HepG2 (cell line): Measurements from ENCODE around the gene ARL5C. TPM values are rescaled to one million over a fixed set of nuclear protein-coding genes. Genes with fewer than 3 reads are reported as not detected.
A peak's percentile ranks its signal among the peaks of the same experiment; 100 is the strongest.

Source experiments
- CHD4 ChIP-seq: fragments of 200-600 bp; sonication (generic); IDR thresholded peaks from 2 replicates; pipeline ENCODE4 v1.7.0; 2017; ENCODE audit warnings: mild to moderate bottlenecking, low read length, borderline replicate concordance
- FOXA1 ChIP-seq, 2 experiments: fragments of 450-650 bp in 1 of 2; sonication (generic) in 1 of 2; formaldehyde crosslinking in 1 of 2; IDR thresholded peaks; 2 replicates each; pipeline versions ENCODE4 v1.4.0 to v1.6.1; 2016 to 2020; ENCODE audit warnings: missing genetic modification reagents in 1 of 2
- GATAD2A ChIP-seq: IDR thresholded peaks from 2 replicates; pipeline ENCODE4 v1.6.1; 2016
- KDM3A ChIP-seq: IDR thresholded peaks from 2 replicates; pipeline ENCODE4 v1.6.1; 2018; ENCODE audit warnings: low read depth, missing compliant biosample characterization
- KDM6A ChIP-seq: IDR thresholded peaks from 2 replicates; pipeline ENCODE4 v1.6.1; 2016; ENCODE audit warnings: low read depth
- POLR2AphosphoS5 ChIP-seq: IDR thresholded peaks from 2 replicates; pipeline ENCODE4 v1.6.1; 2012; ENCODE audit warnings: low read depth, low read length
- POLR2G ChIP-seq: fragments of 200-400 bp; formaldehyde crosslinking; IDR thresholded peaks from 2 replicates; pipeline ENCODE4 v1.6.1; 2018; ENCODE audit warnings: mild to moderate bottlenecking, low read depth, low read length, moderate library complexity
- SIN3B ChIP-seq: fragments of 150-350 bp; IDR thresholded peaks from 2 replicates; pipeline ENCODE4 v1.6.1; 2014; ENCODE audit warnings: low read length
- SKIL ChIP-seq: sonication (generic); formaldehyde crosslinking; IDR thresholded peaks from 2 replicates; pipeline ENCODE4 v1.8.0; 2022; ENCODE audit warnings: missing genetic modification reagents, mild to moderate bottlenecking, moderate library complexity, borderline replicate concordance
- SMYD3 ChIP-seq: sonication (generic); formaldehyde crosslinking; IDR thresholded peaks from 2 replicates; pipeline ENCODE4 v1.8.1; 2023; ENCODE audit warnings: mild to moderate bottlenecking, missing genetic modification reagents
- SNRNP70 ChIP-seq: fragments of 200-400 bp; formaldehyde crosslinking; IDR thresholded peaks from 2 replicates; pipeline ENCODE4 v1.6.1; 2017; ENCODE audit warnings: mild to moderate bottlenecking, low read depth, low read length, moderate library complexity
- TFDP2 ChIP-seq: sonication (generic); formaldehyde crosslinking; IDR thresholded peaks from 2 replicates; pipeline ENCODE4 v1.4.0; 2020; ENCODE audit warnings: missing genetic modification reagents
- TP53 ChIP-seq: sonication (generic); formaldehyde crosslinking; conservative IDR thresholded peaks from 2 replicates; pipeline ENCODE4 v1.4.0; 2020; ENCODE audit warnings: missing genetic modification reagents
- TSC22D2 ChIP-seq: sonication (generic); formaldehyde crosslinking; IDR thresholded peaks from 2 replicates; pipeline ENCODE4 v1.5.1; 2020; ENCODE audit warnings: missing genetic modification reagents, mild to moderate bottlenecking, borderline replicate concordance
- YEATS2 ChIP-seq: sonication (generic); formaldehyde crosslinking; IDR thresholded peaks from 2 replicates; pipeline ENCODE4 v1.4.0; 2020; ENCODE audit warnings: missing genetic modification reagents, borderline replicate concordance
- ZFP1 ChIP-seq: IDR thresholded peaks from 2 replicates; pipeline ENCODE4 v1.6.1; 2016
- ZNF121 ChIP-seq: sonication (generic); formaldehyde crosslinking; IDR thresholded peaks from 2 replicates; pipeline ENCODE4 v1.5.0; 2020; ENCODE audit warnings: mild to moderate bottlenecking, missing genetic modification reagents
- ZNF18 ChIP-seq: sonication (generic); formaldehyde crosslinking; IDR thresholded peaks from 2 replicates; pipeline ENCODE4 v1.8.0; 2022; ENCODE audit warnings: mild to moderate bottlenecking, missing genetic modification reagents; ENCODE audit not compliant: insufficient replicate concordance
- ZNF501 ChIP-seq: sonication (generic); formaldehyde crosslinking; IDR thresholded peaks from 2 replicates; pipeline ENCODE4 v1.5.1; 2020; ENCODE audit warnings: mild to moderate bottlenecking, moderate library complexity, missing genetic modification reagents
- ZNF589 ChIP-seq: sonication (generic); formaldehyde crosslinking; conservative IDR thresholded peaks from 2 replicates; pipeline ENCODE4 v1.8.0; 2022; ENCODE audit warnings: mild to moderate bottlenecking, moderate library complexity, missing genetic modification reagents
- ZNF646 ChIP-seq: sonication (generic); formaldehyde crosslinking; IDR thresholded peaks from 2 replicates; pipeline ENCODE4 v1.9.0; 2021; ENCODE audit warnings: mild to moderate bottlenecking, missing genetic modification reagents
- polyA plus RNA-seq, 8 experiments: library from polyadenylated mRNA; depleted of rRNA in 3 of 8; stranded (reverse) in 7 of 8; unstranded in 1 of 8; fragments of >200 nt; fragmentation: Illumina TruSeq in 4 of 8; extraction: Trizol in 4 of 8; gene quantifications; 2 replicates each; pipeline versions ENCODE4 v1.2.1 to v1.2.3, GENCODE V29; 2011 to 2016; ENCODE audit warnings: low read depth in 4 of 8, missing spikeins in 1 of 8, mixed read lengths in 1 of 8; ENCODE audit not compliant: insufficient read depth in 1 of 8
- total RNA-seq, 5 experiments: library from RNA; depleted of rRNA; stranded (reverse); fragments of >200 nt; fragmentation: Illumina TruSeq; extraction: Trizol; gene quantifications; 2 replicates each; pipeline ENCODE4 v1.2.3, GENCODE V29; 2016; ENCODE audit warnings: low read depth in 1 of 5

Gene ARL5C
- total and polyA plus RNA-seq, 2 of the 13 experiments (the other 11 are each of a cell fraction or from before 2014, with no cell fraction given), result not detected

GRCh38 chr17:39199820-39200069, 33.8 kb upstream of the ARL5C start (continued):
- no peak for TF ChIP-seq ZNF646 (CRISPR knock-in tag)
- TF ChIP-seq KDM3A (CRISPR knock-in tag), result no peak
- peak; percentile 10; the same call in 1 of the 2 replicates for TF ChIP-seq TFDP2
- TF ChIP-seq GATAD2A, result 0 out of 2 replicates have a peak, but pooled peaks have one; percentile 8
- no peak for TF ChIP-seq FOXA1 (IDR thresholded peaks at IDR 0.05)
- no peak for TF ChIP-seq FOXA1 (CRISPR knock-in tag; IDR thresholded peaks at IDR 0.05)
- no peak for TF ChIP-seq SKIL (CRISPR knock-in tag)
- no peak for TF ChIP-seq SNRNP70
- TF ChIP-seq YEATS2 (CRISPR knock-in tag), result 0 out of 2 replicates have a peak, but pooled peaks have one; percentile 85
- TF ChIP-seq CHD4, result peak; percentile 28; the same call in 1 of the 2 replicates
- no peak for TF ChIP-seq TSC22D2 (CRISPR knock-in tag)
- no peak for TF ChIP-seq TP53 (CRISPR knock-in tag)
- TF ChIP-seq ZNF121 (CRISPR knock-in tag), result peak; percentile 64
- no peak for TF ChIP-seq SMYD3 (CRISPR knock-in tag)
- peak; percentile 94 for TF ChIP-seq POLR2G
- no peak for TF ChIP-seq SIN3B
- no peak for TF ChIP-seq ZFP1 (CRISPR knock-in tag)
- no peak for TF ChIP-seq ZNF589
- TF ChIP-seq ZNF501 (CRISPR knock-in tag), result peak; percentile 73
- TF ChIP-seq ZNF18 (CRISPR knock-in tag), result no peak
- 0 out of 2 replicates have a peak, but pooled peaks have one; percentile 6 for TF ChIP-seq KDM6A (CRISPR knock-in tag)
- peak; percentile 92 for TF ChIP-seq POLR2AphosphoS5
